Measurements from ENCODE around the gene PIGU. TPM values are rescaled to one million over a fixed set of nuclear protein-coding genes. Genes with fewer than 3 reads are reported as not detected.

PIGU gene
- total RNA-seq, 1 experiment from 2014 or later = 32.8 TPM

DNA sequence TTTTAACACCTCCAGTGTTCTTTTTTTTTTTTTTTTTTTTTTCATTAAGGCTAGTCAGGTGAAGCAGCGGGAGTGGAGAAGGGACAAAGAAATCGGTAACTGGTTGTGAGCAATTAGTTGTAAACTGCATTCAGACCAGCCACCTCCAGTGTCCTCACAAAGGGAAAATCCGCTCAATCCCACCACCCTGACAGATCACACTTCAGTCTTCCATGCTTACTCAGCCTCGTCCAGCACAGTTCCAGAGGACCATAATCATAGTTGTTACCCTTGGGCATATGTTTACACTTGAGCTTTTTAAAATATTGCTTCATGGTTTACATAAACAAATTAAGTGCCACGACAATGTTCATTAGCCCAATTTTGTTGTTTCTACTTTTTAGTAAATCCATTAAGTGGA lies 150.4 kb downstream of the PIGU start:
- no peaks in the 10 kb centered on the region for H3K79me1 ChIP-seq (ENCODE audit: insufficient read depth, low read depth, low read length, poor library complexity, severe bottlenecking)
- H3K27me3 ChIP-seq (ENCODE audit: insufficient read depth, low read length) = no peaks in the 10 kb centered on the region
- no peaks in the 10 kb centered on the region for H3K23me2 ChIP-seq (ENCODE audit: insufficient read length, low read depth, low read length, poor library complexity, severe bottlenecking)

More for the DNA sequence above, 150.4 kb downstream of the PIGU start:
- no peak overlapping the region for H4K5ac ChIP-seq (ENCODE audit: insufficient read length, low read depth, low read length)
- Mint-ChIP-seq H3K4me3 (no peak overlapping the region), H3K36me3 (ENCODE audit: insufficient read depth in 1 of 3, low read depth in 3 of 3) (peaks cover 10 to 67% (median 51%) of the 10 kb centered on the region in 3 experiments; a peak in 6 of 7 replicates), H3K9me3 (no peaks in the 10 kb centered on the region), H3K4me1 (peaks cover 9 to 15% of the 10 kb centered on the region in 2 experiments), H3K27ac (no peak overlapping the region; a peak in 1 of 7 replicates), H3K27me3 (ENCODE audit: low read depth) (no peaks in the 10 kb centered on the region)
- no peak overlapping the region for H3K4ac ChIP-seq (ENCODE audit: low read depth, low read length)
- H2BK20ac ChIP-seq (ENCODE audit: low read depth, low read length, poor library complexity, severe bottlenecking) = no peak overlapping the region
- H2BK5ac ChIP-seq (ENCODE audit: insufficient read length, low read length) = no peak overlapping the region
- no peak overlapping the region for H3K9ac ChIP-seq (ENCODE audit: extremely low read depth, insufficient read length, low read length)
- H3K23ac ChIP-seq (ENCODE audit: insufficient read length, low read depth, low read length) = no peak overlapping the region
- no peaks in the 10 kb centered on the region for H4K20me1 ChIP-seq (ENCODE audit: control insufficient read depth, insufficient read depth, insufficient read length)
- TF ChIP-seq, protein P1, sequence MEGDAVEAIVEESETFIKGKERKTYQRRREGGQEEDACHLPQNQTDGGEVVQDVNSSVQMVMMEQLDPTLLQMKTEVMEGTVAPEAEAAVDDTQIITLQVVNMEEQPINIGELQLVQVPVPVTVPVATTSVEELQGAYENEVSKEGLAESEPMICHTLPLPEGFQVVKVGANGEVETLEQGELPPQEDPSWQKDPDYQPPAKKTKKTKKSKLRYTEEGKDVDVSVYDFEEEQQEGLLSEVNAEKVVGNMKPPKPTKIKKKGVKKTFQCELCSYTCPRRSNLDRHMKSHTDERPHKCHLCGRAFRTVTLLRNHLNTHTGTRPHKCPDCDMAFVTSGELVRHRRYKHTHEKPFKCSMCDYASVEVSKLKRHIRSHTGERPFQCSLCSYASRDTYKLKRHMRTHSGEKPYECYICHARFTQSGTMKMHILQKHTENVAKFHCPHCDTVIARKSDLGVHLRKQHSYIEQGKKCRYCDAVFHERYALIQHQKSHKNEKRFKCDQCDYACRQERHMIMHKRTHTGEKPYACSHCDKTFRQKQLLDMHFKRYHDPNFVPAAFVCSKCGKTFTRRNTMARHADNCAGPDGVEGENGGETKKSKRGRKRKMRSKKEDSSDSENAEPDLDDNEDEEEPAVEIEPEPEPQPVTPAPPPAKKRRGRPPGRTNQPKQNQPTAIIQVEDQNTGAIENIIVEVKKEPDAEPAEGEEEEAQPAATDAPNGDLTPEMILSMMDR (conservative IDR thresholded peaks at IDR 0.05) = no peak
- H3K14ac ChIP-seq (ENCODE audit: insufficient read depth, low read length) = no peak overlapping the region
- no peak overlapping the region for H3K27ac ChIP-seq (ENCODE audit: insufficient read length, low read depth, low read length)
- no peak overlapping the region for H3K56ac ChIP-seq (ENCODE audit: insufficient read length, low read depth, low read length)
- H3K4me1 ChIP-seq (ENCODE audit: insufficient read depth, low read length) = no peaks in the 10 kb centered on the region
- WGBS (ENCODE audit: extremely low coverage, insufficient read length, low lambda C conversion rate) = no CpG with 5 or more reads among the region's 5 CpGs
- no peak overlapping the region for H2AK5ac ChIP-seq (ENCODE audit: insufficient read length, low read length)
- no peak overlapping the region for H2BK120ac ChIP-seq (ENCODE audit: low read depth, low read length, poor library complexity, severe bottlenecking)
- H3K18ac ChIP-seq (ENCODE audit: insufficient read length, low read depth, low read length) = no peak overlapping the region
- DNase-seq = no peak
- H3K79me2 ChIP-seq (ENCODE audit: insufficient read depth, low read length) = peaks cover 5% of the 10 kb centered on the region; the same call in 1 of the 2 replicates
- H3K9me3 ChIP-seq (ENCODE audit: control insufficient read depth, low read depth, low read length) = no peaks in the 10 kb centered on the region
- no peak overlapping the region for H4K91ac ChIP-seq (ENCODE audit: insufficient read length, low read depth, low read length)
- no peak overlapping the region for H3K4me2 ChIP-seq (ENCODE audit: insufficient read depth, insufficient read length, low read length)
- H4K8ac ChIP-seq (replicated peaks; ENCODE audit: insufficient read length, low read depth, low read length) = no peak overlapping the region
- no peak overlapping the region for H2BK12ac ChIP-seq (ENCODE audit: insufficient read length, low read depth, low read length)
- no peak overlapping the region for H2BK15ac ChIP-seq (ENCODE audit: low read depth, low read length)
- H3T11ph ChIP-seq (ENCODE audit: low read length) = no peak overlapping the region
- H2AFZ ChIP-seq (ENCODE audit: low read length) = no peak overlapping the region
